RWPE1 (cell line): ENCODE measurements around the gene RNPEP.

Experiments
- CTCF ChIA-PET: fragments of 350-600 bp; sonication (Branson Sonifier 250); formaldehyde crosslinking; extraction: SDS; loops from one replicate; lab custom pipeline; 2021; lab: Yijun Ruan, JAX
- POLR2A ChIA-PET: fragments of 400-600 bp; formaldehyde crosslinking; extraction: SDS; loops from one replicate; lab custom pipeline; 2020; ENCODE audit warnings: antibody characterized with exemption; ENCODE audit not compliant: low non-redundant PET; lab: Yijun Ruan, JAX
- DNase-seq: peaks from one replicate; pipeline ENCODE4 v3.0.0; 2012; ENCODE audit warnings: low spot score
- H3K27ac ChIP-seq: fragments of 450-650 bp; 2 replicates; pipeline ENCODE4 v1.5.1; 2017
- TF ChIP-seq, protein P1 (sequence below): fragments of 450-650 bp; conservative IDR thresholded peaks from 2 replicates; pipeline ENCODE4 v1.5.1; 2017; ENCODE audit warnings: low read depth, mild to moderate bottlenecking

RNPEP gene

DNA sequence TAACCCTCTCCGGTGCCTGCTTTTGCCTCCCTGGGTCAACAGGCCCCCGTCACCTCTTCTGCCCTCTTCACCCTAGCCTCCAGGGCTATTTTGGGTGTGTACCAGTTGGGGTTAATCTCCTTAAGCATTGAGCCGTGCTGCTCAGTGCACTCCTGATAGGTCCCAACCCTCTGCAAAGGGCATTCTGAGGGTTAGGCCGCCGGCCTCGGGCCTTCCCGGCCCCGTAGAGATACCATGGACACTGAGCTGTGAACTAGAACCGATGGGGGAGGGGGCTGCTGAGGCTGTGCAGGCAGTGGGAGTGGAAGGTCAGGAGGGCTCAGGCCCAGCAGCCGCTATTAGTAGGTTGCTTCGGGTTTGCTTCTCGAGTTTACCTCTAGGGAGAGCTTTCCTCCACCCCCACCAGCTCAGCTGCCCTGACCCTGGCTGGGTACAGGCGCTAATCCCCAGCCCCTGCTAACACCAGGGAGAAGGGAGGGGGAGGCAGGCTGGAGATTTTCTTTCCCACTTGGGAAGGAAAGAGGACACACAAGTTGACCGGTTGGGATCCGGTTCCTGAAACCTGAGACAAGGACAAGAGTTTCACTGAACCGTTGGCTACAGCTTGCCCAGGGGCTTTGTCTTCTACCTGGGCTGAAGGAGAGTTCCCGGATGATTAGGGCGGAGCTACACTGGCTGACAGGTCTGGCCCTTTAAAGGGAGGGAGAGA is 40.9 kb upstream of the RNPEP start:
- DNase-seq: no peak
- POLR2A ChIA-PET: no interaction called here
- TF ChIP-seq, protein P1, sequence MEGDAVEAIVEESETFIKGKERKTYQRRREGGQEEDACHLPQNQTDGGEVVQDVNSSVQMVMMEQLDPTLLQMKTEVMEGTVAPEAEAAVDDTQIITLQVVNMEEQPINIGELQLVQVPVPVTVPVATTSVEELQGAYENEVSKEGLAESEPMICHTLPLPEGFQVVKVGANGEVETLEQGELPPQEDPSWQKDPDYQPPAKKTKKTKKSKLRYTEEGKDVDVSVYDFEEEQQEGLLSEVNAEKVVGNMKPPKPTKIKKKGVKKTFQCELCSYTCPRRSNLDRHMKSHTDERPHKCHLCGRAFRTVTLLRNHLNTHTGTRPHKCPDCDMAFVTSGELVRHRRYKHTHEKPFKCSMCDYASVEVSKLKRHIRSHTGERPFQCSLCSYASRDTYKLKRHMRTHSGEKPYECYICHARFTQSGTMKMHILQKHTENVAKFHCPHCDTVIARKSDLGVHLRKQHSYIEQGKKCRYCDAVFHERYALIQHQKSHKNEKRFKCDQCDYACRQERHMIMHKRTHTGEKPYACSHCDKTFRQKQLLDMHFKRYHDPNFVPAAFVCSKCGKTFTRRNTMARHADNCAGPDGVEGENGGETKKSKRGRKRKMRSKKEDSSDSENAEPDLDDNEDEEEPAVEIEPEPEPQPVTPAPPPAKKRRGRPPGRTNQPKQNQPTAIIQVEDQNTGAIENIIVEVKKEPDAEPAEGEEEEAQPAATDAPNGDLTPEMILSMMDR: no peak
- CTCF ChIA-PET: interaction anchor here (0.6 to 1.2 kb wide), 3 partner anchors 13 to 67 kb away, joined by 3 to 9 read pairs (median 4); no protein-coding TSS in a partner anchor
- H3K27ac ChIP-seq: no peak overlapping the region

GRCh38 chr1:201942129-201942495 is 40.3 kb upstream of the RNPEP start:
- CTCF ChIA-PET: interaction anchor here (0.6 to 1.2 kb wide), 3 partner anchors 13 to 67 kb away, joined by 3 to 9 read pairs (median 4); no protein-coding TSS in a partner anchor
- TF ChIP-seq, protein P1: no peak
- no peak overlapping the region for H3K27ac ChIP-seq
- POLR2A ChIA-PET: no interaction called here
- DNase-seq: no peak

DNA sequence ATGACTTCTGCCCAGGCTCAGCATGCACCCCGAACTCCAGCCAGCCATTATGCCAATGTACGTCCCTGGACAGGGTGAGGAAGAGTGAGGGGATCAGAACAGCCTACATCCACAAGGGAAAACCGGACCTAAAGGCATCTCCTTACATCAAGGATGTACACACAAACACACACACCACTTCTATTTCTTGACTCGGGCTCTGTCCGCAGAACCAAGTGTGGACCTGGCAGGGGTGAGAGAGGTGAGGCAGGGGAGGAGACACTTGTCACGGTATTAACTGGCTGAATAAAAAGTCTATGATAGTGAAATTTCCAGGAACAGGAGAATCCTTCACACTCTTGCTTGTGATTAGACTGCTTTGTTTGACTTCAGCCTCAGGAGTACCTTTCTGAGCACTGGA is 38.4 kb upstream of the RNPEP start:
- ChIA-PET CTCF (interaction anchor here (0.7 to 1.6 kb wide), 3 partner anchors 30 to 229 kb away, joined by 3 to 4 read pairs (median 4); no protein-coding TSS in a partner anchor), POLR2A (no interaction called here)
- TF ChIP-seq, protein P1: no peak
- no peak overlapping the region for H3K27ac ChIP-seq
- no peak for DNase-seq

DNA sequence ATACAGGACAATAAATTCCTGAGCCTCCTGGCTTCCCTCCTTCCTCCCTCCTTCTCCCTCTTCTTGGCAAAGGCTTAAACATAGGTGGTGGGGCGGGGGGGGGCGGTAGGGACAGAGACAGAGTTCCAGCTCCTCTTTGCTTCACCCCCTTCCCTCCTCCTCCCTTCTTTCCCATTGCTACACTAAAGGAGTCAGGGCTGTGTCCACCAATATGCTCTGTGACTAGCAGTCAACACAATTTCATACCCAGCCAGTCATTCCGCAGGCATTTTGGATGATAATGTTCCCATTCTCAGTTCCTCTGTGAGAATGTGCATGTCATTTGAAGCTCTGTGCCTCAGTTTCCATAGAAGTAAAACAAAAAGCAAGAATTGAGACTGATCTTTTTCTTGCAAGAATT is 37.8 kb upstream of the RNPEP start:
- CTCF ChIA-PET: interaction anchor here (0.5 to 1.7 kb wide), 5 partner anchors 9 to 230 kb away, joined by 3 to 21 read pairs (median 4); no protein-coding TSS in a partner anchor
- POLR2A ChIA-PET: no interaction called here
- TF ChIP-seq, protein P1: no peak
- no peak overlapping the region for H3K27ac ChIP-seq
- DNase-seq: no peak

DNA sequence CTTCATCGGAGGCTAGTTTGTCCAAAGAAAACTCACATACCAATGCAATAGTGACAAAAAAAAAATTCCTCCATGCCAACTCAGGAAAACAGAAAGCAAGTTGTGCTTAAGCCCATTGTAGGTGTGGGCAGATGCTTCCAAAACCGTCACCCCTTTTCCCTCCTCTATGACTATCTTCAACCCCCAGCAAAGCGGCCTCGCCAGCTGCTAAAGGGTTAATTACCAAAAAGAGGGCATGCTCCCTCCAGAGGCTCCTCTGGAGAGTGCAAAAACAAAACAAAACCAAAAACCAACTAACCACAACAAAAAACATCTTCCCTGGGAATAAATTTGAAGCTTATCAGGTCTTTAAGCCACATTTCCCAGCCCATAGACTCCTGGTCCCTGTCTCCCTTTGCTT is 37.3 kb upstream of the RNPEP start:
- no peak overlapping the region for H3K27ac ChIP-seq
- no peak for DNase-seq
- TF ChIP-seq, protein P1: no peak
- ChIA-PET POLR2A (interaction anchor here (1.5 kb wide), 1 partner anchor 10 kb away, joined by 5 read pairs; the partner anchor contains the start of gene TIMM17A), CTCF (interaction anchor here (0.5 to 1.7 kb wide), 9 partner anchors 9 to 1096 kb away, joined by 3 to 21 read pairs (median 5); no protein-coding TSS in a partner anchor)

DNA sequence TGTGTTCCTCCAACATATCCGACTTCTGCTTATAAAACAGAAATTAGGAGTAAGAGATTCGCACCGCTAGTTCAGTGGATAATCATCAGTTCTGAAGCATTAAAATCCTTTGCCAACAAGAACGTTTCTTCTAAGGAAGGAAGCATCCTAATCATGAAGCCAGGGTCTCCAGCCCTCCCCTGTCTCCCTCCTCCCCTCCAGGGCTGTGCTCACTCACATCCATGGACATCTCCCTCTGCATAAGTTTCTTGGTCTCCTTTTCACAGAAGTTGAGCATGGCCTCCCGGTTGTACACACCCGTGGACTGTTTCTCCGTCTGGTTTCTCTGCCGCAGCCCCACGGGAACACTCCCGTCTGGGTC is 36.6 kb upstream of the RNPEP start:
- CTCF ChIA-PET: interaction anchor here (0.6 to 1.7 kb wide), 8 partner anchors 25 to 1095 kb away, joined by 3 to 21 read pairs (median 4); no protein-coding TSS in a partner anchor
- TF ChIP-seq, protein P1: no peak
- no peak for DNase-seq
- POLR2A ChIA-PET: interaction anchor here (1.5 kb wide), 1 partner anchor 10 kb away, joined by 5 read pairs; the partner anchor contains the start of gene TIMM17A
- no peak overlapping the region for H3K27ac ChIP-seq
